OCI-LY1 (cell line): ENCODE data around the gene RPL23.

Experiments used
- EZH2 ChIP-seq: fragments of 200-600 bp; sonication (generic), shearing (Covaris generic); IDR thresholded peaks from 2 replicates; pipeline ENCODE4 v1.8.0; 2017; ENCODE audit warnings: borderline replicate concordance, mixed run types, mild to moderate bottlenecking, antibody characterized with exemption, low read length, moderate library complexity, mixed read lengths
- TF ChIP-seq, protein P1 (sequence below): fragments of 200-600 bp; sonication (generic), shearing (Covaris generic); IDR thresholded peaks from 2 replicates; pipeline ENCODE4 v1.5.1; 2017; ENCODE audit warnings: mild to moderate bottlenecking, antibody characterized with exemption, low read length, moderate library complexity, mixed read lengths

DNA sequence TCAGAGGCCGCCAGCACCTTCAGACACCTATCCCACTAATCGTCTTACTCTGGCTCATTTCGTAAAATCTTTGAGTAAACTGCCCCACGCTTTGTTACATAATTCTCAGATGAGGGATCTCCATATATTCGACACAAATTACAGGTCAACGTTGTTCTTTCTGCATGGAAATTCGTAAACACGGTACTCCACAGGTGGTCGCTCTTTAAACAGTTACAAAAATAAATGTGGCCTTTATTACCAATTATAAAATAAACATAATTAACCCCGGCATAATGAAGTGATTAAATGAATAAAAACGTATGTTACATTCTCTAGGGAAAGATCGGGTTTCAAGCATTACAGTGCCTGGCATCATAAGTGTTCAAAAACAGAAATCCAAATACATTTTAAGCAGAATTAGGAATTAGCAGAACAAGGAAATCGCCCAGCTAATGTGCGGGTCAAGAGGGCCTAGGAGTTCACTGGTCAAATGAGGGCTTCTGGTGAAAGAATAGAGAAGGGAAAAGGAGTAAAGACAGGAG lies 53.2 kb downstream of the RPL23 start:
- TF ChIP-seq, protein P1, sequence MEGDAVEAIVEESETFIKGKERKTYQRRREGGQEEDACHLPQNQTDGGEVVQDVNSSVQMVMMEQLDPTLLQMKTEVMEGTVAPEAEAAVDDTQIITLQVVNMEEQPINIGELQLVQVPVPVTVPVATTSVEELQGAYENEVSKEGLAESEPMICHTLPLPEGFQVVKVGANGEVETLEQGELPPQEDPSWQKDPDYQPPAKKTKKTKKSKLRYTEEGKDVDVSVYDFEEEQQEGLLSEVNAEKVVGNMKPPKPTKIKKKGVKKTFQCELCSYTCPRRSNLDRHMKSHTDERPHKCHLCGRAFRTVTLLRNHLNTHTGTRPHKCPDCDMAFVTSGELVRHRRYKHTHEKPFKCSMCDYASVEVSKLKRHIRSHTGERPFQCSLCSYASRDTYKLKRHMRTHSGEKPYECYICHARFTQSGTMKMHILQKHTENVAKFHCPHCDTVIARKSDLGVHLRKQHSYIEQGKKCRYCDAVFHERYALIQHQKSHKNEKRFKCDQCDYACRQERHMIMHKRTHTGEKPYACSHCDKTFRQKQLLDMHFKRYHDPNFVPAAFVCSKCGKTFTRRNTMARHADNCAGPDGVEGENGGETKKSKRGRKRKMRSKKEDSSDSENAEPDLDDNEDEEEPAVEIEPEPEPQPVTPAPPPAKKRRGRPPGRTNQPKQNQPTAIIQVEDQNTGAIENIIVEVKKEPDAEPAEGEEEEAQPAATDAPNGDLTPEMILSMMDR = no peak
- no peak for TF ChIP-seq EZH2
